H9 (cell line): ENCODE data around the gene MAPK11. TPM values are rescaled to one million over a fixed set of nuclear protein-coding genes. Genes with fewer than 3 reads are reported as not detected.

Experiments
- DNase-seq: peaks from one replicate; pipeline ENCODE4 v3.0.0-alpha.2; 2017
- H2AFZ ChIP-seq: one replicate; pipeline ENCODE4 v1.6.1; 2013; ENCODE audit warnings: mild to moderate bottlenecking, low read length, control low read depth, moderate library complexity
- H2AK5ac ChIP-seq: 2 replicates; pipeline ENCODE4 v1.6.1; 2013; ENCODE audit warnings: low read length, control low read depth, mixed read lengths; ENCODE audit not compliant: insufficient read length
- H2BK120ac ChIP-seq: one replicate; pipeline ENCODE4 v1.6.1; 2013; ENCODE audit warnings: low read depth, mild to moderate bottlenecking, low read length, control low read depth, inconsistent platforms; ENCODE audit not compliant: poor library complexity, severe bottlenecking
- H2BK12ac ChIP-seq: 2 replicates; pipeline ENCODE4 v1.6.1; 2013; ENCODE audit warnings: low read length, control low read depth, mixed read lengths, low read depth; ENCODE audit not compliant: insufficient read length
- H2BK15ac ChIP-seq: 2 replicates; pipeline ENCODE4 v1.6.1; 2013; ENCODE audit warnings: low read depth, low read length, control low read depth
- H2BK20ac ChIP-seq: one replicate; pipeline ENCODE4 v1.6.1; 2013; ENCODE audit warnings: low read depth, mild to moderate bottlenecking, low read length, control low read depth, inconsistent platforms; ENCODE audit not compliant: poor library complexity, severe bottlenecking
- H2BK5ac ChIP-seq: 2 replicates; pipeline ENCODE4 v1.6.1; 2013; ENCODE audit warnings: low read length, control low read depth, mixed read lengths; ENCODE audit not compliant: insufficient read length
- H3K14ac ChIP-seq: 2 replicates; pipeline ENCODE4 v1.6.1; 2013; ENCODE audit warnings: low read length, control low read depth; ENCODE audit not compliant: insufficient read depth
- H3K18ac ChIP-seq: 2 replicates; pipeline ENCODE4 v1.6.1; 2013; ENCODE audit warnings: low read depth, mild to moderate bottlenecking, mixed read lengths, low read length, control low read depth; ENCODE audit not compliant: insufficient read length
- H3K23ac ChIP-seq: 2 replicates; pipeline ENCODE4 v1.6.1; 2013; ENCODE audit warnings: low read length, control low read depth, mixed read lengths, low read depth; ENCODE audit not compliant: insufficient read length
- H3K23me2 ChIP-seq: 2 replicates; pipeline ENCODE4 v1.6.1; 2013; ENCODE audit warnings: low read depth, mild to moderate bottlenecking, mixed read lengths, low read length, control low read depth; ENCODE audit not compliant: insufficient read length, poor library complexity, severe bottlenecking
- H3K27ac ChIP-seq: 2 replicates; pipeline ENCODE4 v1.5.1; 2013; ENCODE audit warnings: low read length, control low read depth, mixed read lengths, low read depth; ENCODE audit not compliant: insufficient read length
- H3K27me3 ChIP-seq: 2 replicates; pipeline ENCODE4 v1.6.1; 2013; ENCODE audit warnings: low read length, control low read depth, inconsistent platforms; ENCODE audit not compliant: insufficient read depth
- H3K4ac ChIP-seq: 2 replicates; pipeline ENCODE4 v1.6.1; 2013; ENCODE audit warnings: low read depth, mild to moderate bottlenecking, control low read depth, inconsistent platforms, low read length, moderate library complexity
- H3K4me1 ChIP-seq: 2 replicates; pipeline ENCODE4 v1.6.1; 2013; ENCODE audit warnings: low read length, control low read depth, inconsistent platforms; ENCODE audit not compliant: insufficient read depth
- H3K4me2 ChIP-seq: 2 replicates; pipeline ENCODE4 v1.6.1; 2013; ENCODE audit warnings: low read length, control low read depth, mixed read lengths; ENCODE audit not compliant: insufficient read length, insufficient read depth
- H3K56ac ChIP-seq: 2 replicates; pipeline ENCODE4 v1.6.1; 2013; ENCODE audit warnings: low read depth, mild to moderate bottlenecking, mixed read lengths, low read length, control low read depth; ENCODE audit not compliant: insufficient read length
- H3K79me1 ChIP-seq: 2 replicates; pipeline ENCODE4 v1.6.1; 2013; ENCODE audit warnings: low read depth, mild to moderate bottlenecking, moderate library complexity, low read length, control low read depth, inconsistent platforms; ENCODE audit not compliant: insufficient read depth, poor library complexity, severe bottlenecking
- H3K79me2 ChIP-seq: 2 replicates; pipeline ENCODE4 v1.6.1; 2013; ENCODE audit warnings: low read length, control low read depth, inconsistent platforms; ENCODE audit not compliant: insufficient read depth
- H3K9ac ChIP-seq: 2 replicates; pipeline ENCODE4 v1.6.1; 2013; ENCODE audit warnings: low read length, control low read depth, mixed read lengths; ENCODE audit not compliant: insufficient read length; ENCODE audit errors: extremely low read depth
- H3K9me3 ChIP-seq: one replicate; pipeline ENCODE4 v1.6.1; 2013; ENCODE audit warnings: low read depth, low read length, inconsistent platforms; ENCODE audit not compliant: control insufficient read depth
- H3T11ph ChIP-seq: one replicate; pipeline ENCODE4 v1.6.1; 2013; ENCODE audit warnings: mild to moderate bottlenecking, low read length, control low read depth, inconsistent platforms
- H4K20me1 ChIP-seq: one replicate; pipeline ENCODE4 v1.6.1; 2013; ENCODE audit not compliant: control insufficient read depth, insufficient read length, insufficient read depth
- H4K5ac ChIP-seq: 2 replicates; pipeline ENCODE4 v1.6.1; 2013; ENCODE audit warnings: low read depth, mild to moderate bottlenecking, mixed read lengths, low read length, control low read depth; ENCODE audit not compliant: insufficient read length
- H4K8ac ChIP-seq: replicated peaks from 2 replicates; pipeline ENCODE4 v1.6.1; 2013; ENCODE audit warnings: low read length, control low read depth, mixed read lengths, low read depth; ENCODE audit not compliant: insufficient read length
- H4K91ac ChIP-seq: 2 replicates; pipeline ENCODE4 v1.6.1; 2013; ENCODE audit warnings: low read depth, mild to moderate bottlenecking, moderate library complexity, mixed read lengths, low read length, control low read depth; ENCODE audit not compliant: insufficient read length
- H3K27ac Mint-ChIP-seq, 3 experiments: 2 replicates in 2 of 3; 3 replicates in 1 of 3; pipeline ENCODE4 v1.8.0; 2020 to 2021; ENCODE audit warnings: mixed read lengths in 3 of 3, mild to moderate bottlenecking in 1 of 3, moderate library complexity in 1 of 3
- H3K27me3 Mint-ChIP-seq: 2 replicates; pipeline ENCODE4 v1.8.0; 2021; ENCODE audit warnings: low read depth, mild to moderate bottlenecking, moderate library complexity, mixed read lengths
- H3K36me3 Mint-ChIP-seq, 3 experiments: 2 replicates in 2 of 3; 3 replicates in 1 of 3; pipeline ENCODE4 v1.8.0; 2020 to 2021; ENCODE audit warnings: low read depth in 3 of 3, mixed read lengths in 3 of 3; ENCODE audit not compliant: insufficient read depth in 1 of 3
- H3K4me1 Mint-ChIP-seq, 2 experiments: 2 replicates each; pipeline ENCODE4 v1.8.0; 2020; ENCODE audit warnings: mixed read lengths in 2 of 2
- H3K4me3 Mint-ChIP-seq, 2 experiments: 2 replicates in 1 of 2; 3 replicates in 1 of 2; pipeline ENCODE4 v1.8.0; 2020 to 2021; ENCODE audit warnings: mild to moderate bottlenecking in 2 of 2, mixed read lengths in 2 of 2, moderate library complexity in 1 of 2
- H3K9me3 Mint-ChIP-seq, 2 experiments: 2 replicates in 1 of 2; 3 replicates in 1 of 2; pipeline ENCODE4 v1.8.0; 2020; ENCODE audit warnings: mild to moderate bottlenecking in 2 of 2, mixed read lengths in 2 of 2, moderate library complexity in 1 of 2
- WGBS: extraction: QIAGEN DNeasy Blood & Tissue Kit; methylation state at CpG from one replicate; pipeline ENCODE4 v1.1.7; 2013; ENCODE audit warnings: missing lambda C conversion rate, low lambda C conversion rate, mixed read lengths; ENCODE audit not compliant: insufficient read length; ENCODE audit errors: extremely low coverage; 5-methylcytosine and 5-hydroxymethylcytosine counted together
- total RNA-seq: library from RNA; stranded (reverse); gene quantifications from 2 replicates; pipeline ENCODE4 v1.2.1, GENCODE V29; 2021
- TF ChIP-seq, protein P1 (sequence below): fragments of 200-600 bp; sonication (generic); conservative IDR thresholded peaks from 3 replicates; pipeline ENCODE4 v1.8.0; 2021; ENCODE audit warnings: antibody characterized with exemption, mild to moderate bottlenecking

The MAPK11 gene
- total RNA-seq, 1 experiment from 2014 or later, result 1.5 TPM

GRCh38 chr22:50266994-50267393 is 3.2 kb downstream of the MAPK11 start:
- Histone ChIP-seq H3K4me2 (no peak overlapping the region), H3K14ac (no peak overlapping the region), H3K23me2 (peaks cover 5% of the 10 kb centered on the region), H3K9me3 (no peaks in the 10 kb centered on the region), H2BK120ac (no peak overlapping the region), H3K23ac (no peak overlapping the region), H3K56ac (no peak overlapping the region), H3K79me1 (no peaks in the 10 kb centered on the region), H2AK5ac (no peak overlapping the region), H2BK12ac (no peak overlapping the region), H3K4ac (no peak overlapping the region), H2BK5ac (no peak overlapping the region), H3K18ac (no peak overlapping the region), H3K27me3 (peaks cover 15% of the 10 kb centered on the region; the same call in 1 of the 2 replicates), H2AFZ (no peak overlapping the region), H3T11ph (no peak overlapping the region), H4K8ac (no peak overlapping the region), H3K4me1 (no peaks in the 10 kb centered on the region), H4K91ac (no peak overlapping the region), H3K27ac (no peak overlapping the region), H4K5ac (no peak overlapping the region), H3K9ac (no peak overlapping the region), H4K20me1 (no peaks in the 10 kb centered on the region), H3K79me2 (no peaks in the 10 kb centered on the region), H2BK20ac (no peak overlapping the region), H2BK15ac (no peak overlapping the region)
- Mint-ChIP-seq H3K27me3 (peaks cover 80% of the 10 kb centered on the region), H3K4me1 (peaks cover 8 to 16% of the 10 kb centered on the region in 2 experiments), H3K4me3 (no peak overlapping the region), H3K27ac (no peak overlapping the region), H3K36me3 (no peaks in the 10 kb centered on the region), H3K9me3 (peaks cover 2 to 3% of the 10 kb centered on the region in 2 experiments; a peak in 2 of 5 replicates)
- TF ChIP-seq, protein P1, sequence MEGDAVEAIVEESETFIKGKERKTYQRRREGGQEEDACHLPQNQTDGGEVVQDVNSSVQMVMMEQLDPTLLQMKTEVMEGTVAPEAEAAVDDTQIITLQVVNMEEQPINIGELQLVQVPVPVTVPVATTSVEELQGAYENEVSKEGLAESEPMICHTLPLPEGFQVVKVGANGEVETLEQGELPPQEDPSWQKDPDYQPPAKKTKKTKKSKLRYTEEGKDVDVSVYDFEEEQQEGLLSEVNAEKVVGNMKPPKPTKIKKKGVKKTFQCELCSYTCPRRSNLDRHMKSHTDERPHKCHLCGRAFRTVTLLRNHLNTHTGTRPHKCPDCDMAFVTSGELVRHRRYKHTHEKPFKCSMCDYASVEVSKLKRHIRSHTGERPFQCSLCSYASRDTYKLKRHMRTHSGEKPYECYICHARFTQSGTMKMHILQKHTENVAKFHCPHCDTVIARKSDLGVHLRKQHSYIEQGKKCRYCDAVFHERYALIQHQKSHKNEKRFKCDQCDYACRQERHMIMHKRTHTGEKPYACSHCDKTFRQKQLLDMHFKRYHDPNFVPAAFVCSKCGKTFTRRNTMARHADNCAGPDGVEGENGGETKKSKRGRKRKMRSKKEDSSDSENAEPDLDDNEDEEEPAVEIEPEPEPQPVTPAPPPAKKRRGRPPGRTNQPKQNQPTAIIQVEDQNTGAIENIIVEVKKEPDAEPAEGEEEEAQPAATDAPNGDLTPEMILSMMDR, result no peak
- no CpG with 5 or more reads among the region's 37 CpGs for WGBS
- no peak for DNase-seq
